Measurements from ENCODE around the gene BEAN1.

DNA sequence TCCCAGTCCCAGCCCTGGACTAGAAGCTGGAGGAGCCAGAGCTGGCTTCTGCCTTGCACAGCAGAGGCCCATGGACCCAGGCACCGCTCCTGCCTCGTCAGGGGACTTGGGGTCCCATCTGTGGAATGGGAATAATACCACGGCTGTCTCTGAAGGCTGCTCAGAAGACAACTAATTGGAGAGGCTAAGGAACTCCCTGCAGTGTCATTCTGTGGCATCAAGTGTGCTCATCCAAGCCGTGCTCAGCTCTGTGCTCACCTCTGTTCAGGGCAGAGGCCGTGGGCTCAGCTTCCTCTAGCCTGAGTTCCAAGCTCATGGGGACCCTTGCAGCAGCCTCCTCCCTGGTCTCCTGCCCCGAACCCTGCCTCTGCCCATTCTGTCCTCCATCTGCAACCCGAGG is 31.8 kb downstream of the BEAN1 start:
- TF ChIP-seq, protein P1, sequence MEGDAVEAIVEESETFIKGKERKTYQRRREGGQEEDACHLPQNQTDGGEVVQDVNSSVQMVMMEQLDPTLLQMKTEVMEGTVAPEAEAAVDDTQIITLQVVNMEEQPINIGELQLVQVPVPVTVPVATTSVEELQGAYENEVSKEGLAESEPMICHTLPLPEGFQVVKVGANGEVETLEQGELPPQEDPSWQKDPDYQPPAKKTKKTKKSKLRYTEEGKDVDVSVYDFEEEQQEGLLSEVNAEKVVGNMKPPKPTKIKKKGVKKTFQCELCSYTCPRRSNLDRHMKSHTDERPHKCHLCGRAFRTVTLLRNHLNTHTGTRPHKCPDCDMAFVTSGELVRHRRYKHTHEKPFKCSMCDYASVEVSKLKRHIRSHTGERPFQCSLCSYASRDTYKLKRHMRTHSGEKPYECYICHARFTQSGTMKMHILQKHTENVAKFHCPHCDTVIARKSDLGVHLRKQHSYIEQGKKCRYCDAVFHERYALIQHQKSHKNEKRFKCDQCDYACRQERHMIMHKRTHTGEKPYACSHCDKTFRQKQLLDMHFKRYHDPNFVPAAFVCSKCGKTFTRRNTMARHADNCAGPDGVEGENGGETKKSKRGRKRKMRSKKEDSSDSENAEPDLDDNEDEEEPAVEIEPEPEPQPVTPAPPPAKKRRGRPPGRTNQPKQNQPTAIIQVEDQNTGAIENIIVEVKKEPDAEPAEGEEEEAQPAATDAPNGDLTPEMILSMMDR (IDR thresholded peaks at IDR 0.05): no peak
- TF ChIP-seq, protein P2, sequence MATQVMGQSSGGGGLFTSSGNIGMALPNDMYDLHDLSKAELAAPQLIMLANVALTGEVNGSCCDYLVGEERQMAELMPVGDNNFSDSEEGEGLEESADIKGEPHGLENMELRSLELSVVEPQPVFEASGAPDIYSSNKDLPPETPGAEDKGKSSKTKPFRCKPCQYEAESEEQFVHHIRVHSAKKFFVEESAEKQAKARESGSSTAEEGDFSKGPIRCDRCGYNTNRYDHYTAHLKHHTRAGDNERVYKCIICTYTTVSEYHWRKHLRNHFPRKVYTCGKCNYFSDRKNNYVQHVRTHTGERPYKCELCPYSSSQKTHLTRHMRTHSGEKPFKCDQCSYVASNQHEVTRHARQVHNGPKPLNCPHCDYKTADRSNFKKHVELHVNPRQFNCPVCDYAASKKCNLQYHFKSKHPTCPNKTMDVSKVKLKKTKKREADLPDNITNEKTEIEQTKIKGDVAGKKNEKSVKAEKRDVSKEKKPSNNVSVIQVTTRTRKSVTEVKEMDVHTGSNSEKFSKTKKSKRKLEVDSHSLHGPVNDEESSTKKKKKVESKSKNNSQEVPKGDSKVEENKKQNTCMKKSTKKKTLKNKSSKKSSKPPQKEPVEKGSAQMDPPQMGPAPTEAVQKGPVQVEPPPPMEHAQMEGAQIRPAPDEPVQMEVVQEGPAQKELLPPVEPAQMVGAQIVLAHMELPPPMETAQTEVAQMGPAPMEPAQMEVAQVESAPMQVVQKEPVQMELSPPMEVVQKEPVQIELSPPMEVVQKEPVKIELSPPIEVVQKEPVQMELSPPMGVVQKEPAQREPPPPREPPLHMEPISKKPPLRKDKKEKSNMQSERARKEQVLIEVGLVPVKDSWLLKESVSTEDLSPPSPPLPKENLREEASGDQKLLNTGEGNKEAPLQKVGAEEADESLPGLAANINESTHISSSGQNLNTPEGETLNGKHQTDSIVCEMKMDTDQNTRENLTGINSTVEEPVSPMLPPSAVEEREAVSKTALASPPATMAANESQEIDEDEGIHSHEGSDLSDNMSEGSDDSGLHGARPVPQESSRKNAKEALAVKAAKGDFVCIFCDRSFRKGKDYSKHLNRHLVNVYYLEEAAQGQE (IDR thresholded peaks at IDR 0.05; ENCODE audit: insufficient read depth in 1 of 2, low read depth in 2 of 2, low read length in 1 of 2): no peak
- TF ChIP-seq TCF7L2 (IDR thresholded peaks at IDR 0.05; ENCODE audit: low read depth, low read length): no peak

Measured in Panc1 (cell line).